AG20443 (cell line): ENCODE results near the gene BMP2.

Source experiments
- DNase-seq: peaks from one replicate; pipeline ENCODE4 v3.0.0; 2012; ENCODE audit warnings: low spot score, mixed read lengths

BMP2 gene

DNA sequence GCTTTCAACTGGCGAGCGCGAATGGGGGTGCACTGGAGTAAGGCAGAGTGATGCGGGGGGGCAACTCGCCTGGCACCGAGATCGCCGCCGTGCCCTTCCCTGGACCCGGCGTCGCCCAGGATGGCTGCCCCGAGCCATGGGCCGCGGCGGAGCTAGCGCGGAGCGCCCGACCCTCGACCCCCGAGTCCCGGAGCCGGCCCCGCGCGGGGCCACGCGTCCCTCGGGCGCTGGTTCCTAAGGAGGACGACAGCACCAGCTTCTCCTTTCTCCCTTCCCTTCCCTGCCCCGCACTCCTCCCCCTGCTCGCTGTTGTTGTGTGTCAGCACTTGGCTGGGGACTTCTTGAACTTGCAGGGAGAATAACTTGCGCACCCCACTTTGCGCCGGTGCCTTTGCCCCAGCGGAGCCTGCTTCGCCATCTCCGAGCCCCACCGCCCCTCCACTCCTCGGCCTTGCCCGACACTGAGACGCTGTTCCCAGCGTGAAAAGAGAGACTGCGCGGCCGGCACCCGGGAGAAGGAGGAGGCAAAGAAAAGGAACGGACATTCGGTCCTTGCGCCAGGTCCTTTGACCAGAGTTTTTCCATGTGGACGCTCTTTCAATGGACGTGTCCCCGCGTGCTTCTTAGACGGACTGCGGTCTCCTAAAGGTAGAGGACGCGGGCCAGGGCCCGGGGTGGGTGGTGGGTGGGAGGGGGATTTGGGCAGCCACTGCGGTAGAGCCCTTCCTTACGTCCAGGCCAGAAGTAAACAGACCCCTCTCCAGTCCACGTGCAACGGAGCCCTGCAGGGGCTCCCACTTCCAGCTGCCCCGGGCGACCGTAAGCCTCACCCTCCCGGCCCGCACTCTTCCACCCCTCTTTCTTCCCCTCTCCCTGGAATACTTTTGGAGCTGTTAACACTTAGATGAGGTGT is 998 bp downstream of the BMP2 start:
- peak; percentile 28 for DNase-seq

DNA sequence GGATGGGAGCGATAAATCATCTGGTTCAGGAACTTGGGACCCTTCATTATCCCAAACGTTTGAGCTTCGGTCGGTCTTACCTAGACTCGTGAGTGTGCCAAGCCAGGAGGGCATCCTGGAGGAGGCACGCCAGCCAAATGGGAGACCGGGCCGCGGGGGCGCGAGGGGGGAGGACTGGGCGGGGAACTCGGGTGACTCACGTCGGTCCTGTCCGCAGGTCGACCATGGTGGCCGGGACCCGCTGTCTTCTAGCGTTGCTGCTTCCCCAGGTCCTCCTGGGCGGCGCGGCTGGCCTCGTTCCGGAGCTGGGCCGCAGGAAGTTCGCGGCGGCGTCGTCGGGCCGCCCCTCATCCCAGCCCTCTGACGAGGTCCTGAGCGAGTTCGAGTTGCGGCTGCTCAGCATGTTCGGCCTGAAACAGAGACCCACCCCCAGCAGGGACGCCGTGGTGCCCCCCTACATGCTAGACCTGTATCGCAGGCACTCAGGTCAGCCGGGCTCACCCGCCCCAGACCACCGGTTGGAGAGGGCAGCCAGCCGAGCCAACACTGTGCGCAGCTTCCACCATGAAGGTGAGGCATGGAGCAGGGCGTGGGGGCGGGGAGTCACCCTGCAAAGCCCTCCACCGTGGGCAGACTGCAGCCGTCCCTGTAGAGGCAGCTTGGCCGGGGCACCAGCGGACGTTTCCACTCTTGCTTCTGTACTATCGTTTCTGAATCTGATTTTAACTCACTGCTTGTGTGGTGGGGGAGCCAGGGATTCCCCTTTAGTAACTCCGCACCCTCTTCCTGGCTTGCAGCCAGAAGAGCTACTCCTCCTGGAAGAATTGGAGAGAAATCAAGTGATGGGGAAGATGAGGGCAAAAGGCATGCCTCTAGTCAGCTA is 2.7 kb downstream of the BMP2 start:
- DNase-seq = peak; percentile 53

DNA sequence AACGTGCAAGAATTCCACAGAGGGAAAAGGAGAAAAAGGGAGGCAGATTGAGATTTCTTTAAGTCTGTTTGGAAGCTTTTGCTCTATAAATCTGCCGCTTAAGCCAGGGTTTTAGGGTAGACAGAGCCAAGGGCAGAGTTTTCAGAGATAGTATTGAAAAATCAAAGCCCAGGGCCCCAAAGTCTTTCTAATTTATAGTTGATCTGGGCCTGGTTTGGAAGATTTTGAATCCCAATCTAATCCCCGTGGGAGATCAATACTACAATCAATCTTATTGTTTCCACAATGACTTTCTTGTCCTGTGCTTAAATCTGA is 3.3 kb downstream of the BMP2 start:
- no peak for DNase-seq

DNA sequence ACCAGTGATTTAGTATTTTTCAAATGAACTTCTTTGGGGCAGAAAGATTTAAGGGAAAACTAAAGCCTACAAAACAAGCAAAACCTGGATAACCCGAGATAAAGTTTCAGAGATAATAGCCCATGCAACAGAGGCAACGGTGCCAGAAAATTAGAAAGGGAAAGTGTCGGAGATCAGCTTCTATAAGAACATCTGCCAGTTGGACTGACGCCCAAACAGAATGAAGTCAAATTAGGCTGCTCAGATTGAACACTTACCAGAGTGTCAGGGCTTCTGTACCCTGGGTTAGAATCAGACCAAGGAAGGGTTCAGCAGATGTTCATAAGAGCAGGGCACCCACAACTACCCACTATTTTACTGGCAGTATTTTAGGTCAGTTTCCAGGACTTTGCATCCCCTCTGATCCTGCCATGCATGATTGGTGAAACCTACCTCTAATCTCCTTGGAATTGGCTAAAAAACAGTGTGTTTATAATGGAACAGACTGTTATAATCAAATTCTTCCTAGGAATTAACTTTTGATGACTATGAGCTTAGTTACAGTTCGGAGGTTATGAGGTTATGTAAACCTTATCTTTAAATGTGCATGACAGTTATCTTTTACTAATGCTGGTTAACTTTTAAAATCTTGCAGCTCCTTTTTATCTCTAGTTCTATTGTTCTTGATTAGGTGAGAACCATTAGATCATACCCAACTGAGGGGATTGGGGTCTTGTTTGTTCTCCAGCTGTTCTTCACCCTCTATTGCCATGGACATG is 13.1 kb downstream of the BMP2 start:
- DNase-seq = no peak

DNA sequence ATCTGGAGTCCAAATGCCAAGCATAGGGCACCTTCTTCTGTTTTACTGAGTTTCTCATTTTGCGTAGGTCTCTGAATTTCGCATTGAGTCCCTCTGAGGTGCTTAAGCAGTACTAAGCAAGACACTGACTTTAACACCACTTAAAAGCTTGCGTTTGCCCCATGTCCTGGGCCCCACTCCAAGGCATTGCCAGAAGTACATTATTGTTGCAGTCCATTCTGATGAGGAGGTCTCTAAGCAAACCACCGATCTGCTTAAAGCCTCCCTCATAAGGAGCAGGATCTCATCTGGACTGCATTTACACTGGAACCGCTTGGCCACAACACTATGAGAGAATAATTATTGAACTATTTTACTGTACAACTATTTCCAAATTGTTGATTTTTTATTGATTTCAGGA is 16.3 kb downstream of the BMP2 start:
- DNase-seq = peak; percentile 24

DNA sequence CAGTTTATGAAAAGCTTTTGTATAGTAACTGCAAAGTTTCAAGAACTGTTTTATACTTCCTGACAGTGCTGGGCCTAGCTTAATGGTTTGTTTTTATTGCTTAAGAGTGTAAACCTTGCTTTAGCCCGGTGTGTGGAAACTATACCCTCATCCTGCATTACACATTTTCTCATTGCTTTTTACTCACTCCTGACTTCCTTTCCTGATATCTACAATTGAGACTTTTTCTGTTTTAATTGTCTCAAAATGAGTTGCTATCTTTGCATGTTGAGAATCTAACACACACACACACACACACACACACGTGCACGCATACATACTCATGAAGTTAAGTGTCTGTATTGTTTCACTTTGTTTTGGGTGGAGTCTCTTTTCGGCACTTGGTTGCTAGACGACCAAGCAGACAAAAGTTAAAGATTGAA is 16.7 kb downstream of the BMP2 start:
- DNase-seq = peak; percentile 37

DNA sequence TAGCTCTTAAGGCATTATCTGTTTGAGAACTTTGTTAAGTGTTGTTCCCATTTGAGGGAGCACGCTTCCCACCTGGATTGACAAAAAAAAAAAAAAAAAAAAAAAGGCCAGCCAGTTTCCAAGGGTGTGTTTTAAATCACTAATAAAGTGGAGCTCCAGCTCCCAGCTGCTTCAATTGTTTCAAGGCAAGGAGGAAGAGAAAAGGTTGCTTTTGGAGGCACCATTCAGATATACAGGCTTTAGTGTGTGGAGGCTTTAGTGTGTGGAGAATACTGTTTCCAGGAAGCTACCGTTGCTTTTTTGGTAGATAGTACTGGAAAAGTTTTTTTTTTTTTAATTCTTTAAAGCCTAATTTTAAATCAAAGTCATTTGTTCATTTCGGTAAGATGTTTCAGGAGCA is 17.3 kb downstream of the BMP2 start:
- DNase-seq = no peak

DNA sequence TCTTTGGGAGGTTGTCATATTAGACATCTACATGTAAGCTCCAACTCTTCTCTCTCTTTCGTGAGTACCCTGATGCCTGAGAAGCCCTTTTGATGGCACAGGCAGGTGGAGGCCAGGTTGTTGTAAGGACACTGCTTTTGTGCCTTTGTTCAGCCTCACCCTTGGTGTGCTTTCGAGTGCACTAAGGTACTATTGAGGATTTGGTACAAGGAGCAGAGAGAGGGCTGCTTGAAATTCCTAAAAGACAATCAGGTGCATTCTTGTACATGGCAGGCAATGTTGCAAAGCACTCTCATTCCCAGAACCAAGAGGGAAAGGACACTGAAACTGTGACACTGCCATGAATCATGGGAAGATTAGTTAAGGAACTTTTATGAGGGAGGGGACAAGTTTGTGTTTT is 19.1 kb downstream of the BMP2 start:
- no peak for DNase-seq

DNA sequence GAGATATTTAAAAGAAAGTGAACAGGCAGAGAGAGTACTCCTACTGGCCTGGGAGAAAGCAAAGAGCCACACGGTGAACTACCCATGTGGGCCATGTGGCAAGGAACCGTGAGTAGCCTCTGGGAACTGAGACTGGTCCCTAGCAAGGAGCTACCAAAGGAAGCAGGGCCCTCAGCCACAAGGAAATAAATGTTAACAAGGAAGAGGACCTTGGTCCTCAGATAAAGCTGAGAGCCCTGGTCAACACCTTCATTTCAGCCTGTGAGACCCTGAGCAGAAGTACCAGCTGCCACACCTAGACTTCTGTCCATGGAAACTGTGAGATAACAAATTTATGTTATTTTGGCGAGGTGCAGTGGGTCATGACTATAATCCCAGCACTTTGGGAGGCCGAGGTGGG is 25.3 kb downstream of the BMP2 start:
- DNase-seq = no peak

DNA sequence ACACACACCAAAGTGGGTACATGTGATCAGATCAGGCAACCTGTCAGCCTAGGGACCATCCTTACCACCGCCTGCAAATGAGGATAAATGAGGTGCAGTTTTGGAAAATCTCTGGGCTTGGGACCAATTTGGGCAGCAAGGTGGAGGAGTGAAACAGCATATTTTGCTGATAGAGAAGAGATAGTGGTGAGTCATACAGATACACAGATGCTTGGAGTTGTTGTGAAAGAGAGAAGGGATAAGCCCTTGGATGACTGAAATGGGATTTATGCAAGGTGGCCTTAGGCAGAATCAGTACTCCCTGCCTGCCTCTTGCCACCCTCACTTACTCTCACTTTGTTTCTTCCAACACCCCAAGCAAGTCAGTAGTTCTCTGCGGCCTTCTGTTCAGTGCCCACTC is 34.7 kb downstream of the BMP2 start:
- no peak for DNase-seq

DNA sequence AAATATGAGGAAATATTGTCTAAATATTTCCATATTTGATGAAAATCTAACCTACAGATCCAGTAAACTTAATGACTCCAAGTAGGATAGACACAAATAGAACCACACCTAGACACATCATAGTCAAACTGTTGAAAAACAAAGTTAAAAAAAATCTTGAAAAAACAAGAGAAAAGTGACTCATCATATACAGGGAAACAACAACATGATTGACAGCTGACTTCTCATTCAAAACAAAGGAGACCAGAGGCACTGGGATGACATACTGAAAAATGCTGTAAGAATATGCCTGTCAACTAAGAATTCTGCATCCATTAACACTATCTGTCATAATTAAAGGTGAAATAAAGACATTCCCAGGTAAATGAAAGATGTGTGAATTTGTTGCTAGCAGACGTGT is 38.8 kb downstream of the BMP2 start:
- DNase-seq = no peak

DNA sequence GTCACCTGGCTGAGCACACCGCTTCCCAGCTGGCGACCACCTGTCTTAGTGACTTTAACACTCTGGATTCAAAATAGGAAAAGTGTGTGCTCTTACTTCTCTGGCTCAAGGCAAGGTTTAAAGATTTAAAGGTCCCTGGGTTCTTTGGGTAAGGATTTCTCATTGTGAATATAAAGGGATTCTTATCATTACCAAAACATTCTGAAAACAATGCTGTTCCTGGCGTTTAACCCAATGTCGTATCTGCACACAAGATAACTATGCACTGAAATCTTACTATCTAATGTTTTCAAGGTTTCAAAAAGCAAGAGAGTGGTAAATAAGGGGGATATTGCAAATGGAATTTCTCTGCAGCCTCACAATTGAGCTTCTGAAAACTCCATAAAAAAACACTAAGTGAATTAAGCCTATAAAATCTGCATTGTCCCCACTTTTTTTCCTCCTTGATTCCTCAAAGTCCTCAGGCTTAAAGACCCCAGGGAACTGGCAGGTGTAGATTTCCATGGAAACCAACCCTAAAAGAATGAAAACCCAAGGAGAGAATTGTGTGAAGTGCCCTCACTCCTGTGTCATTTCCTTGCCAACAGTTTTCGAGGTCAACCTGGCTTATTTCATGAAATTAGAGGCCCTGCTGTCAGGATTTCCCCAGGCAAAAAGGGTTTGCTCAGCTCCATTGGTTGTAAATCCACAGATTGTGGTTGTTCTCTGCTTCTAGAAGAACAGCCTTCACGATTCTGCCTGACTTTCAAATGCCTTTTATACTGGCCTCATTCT is 44.0 kb downstream of the BMP2 start:
- no peak for DNase-seq

DNA sequence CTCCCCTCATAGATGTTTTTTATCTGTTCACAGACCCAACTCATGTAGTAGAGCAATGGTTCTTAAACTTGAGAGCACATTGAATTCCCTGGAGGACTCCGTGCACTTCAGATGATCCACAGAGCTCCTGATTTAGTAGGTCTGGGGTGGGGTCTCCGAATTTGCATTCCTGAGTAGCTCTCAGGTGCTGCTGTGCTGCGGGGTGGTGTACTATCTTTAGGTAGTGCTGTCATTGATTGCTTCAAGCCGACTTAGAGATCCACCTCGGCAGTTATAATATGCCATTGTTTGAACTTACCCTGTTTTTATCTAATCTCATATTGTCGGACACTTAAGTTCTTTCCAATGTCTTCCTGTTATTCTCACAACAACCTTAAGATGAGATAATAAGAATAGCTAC is 45.0 kb downstream of the BMP2 start:
- no peak for DNase-seq

DNA sequence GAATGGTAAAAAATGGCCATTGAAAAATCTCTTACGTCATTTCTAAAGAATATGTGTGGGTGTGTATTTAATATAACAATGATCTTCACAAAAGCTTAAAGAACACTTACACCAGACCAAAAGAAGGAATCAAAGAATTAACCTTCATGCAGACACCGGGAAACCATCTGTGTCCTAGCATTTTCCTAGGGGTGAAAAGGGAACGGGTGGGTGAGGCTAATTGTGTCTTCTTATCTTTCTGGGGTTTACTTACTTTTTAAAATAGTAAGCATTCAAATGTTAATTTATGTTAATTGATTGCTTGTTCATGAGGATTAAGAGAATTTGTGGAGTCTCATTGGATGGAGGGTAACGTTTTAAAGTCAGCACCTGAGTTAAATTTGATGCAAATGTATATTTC is 47.5 kb downstream of the BMP2 start:
- no peak for DNase-seq

DNA sequence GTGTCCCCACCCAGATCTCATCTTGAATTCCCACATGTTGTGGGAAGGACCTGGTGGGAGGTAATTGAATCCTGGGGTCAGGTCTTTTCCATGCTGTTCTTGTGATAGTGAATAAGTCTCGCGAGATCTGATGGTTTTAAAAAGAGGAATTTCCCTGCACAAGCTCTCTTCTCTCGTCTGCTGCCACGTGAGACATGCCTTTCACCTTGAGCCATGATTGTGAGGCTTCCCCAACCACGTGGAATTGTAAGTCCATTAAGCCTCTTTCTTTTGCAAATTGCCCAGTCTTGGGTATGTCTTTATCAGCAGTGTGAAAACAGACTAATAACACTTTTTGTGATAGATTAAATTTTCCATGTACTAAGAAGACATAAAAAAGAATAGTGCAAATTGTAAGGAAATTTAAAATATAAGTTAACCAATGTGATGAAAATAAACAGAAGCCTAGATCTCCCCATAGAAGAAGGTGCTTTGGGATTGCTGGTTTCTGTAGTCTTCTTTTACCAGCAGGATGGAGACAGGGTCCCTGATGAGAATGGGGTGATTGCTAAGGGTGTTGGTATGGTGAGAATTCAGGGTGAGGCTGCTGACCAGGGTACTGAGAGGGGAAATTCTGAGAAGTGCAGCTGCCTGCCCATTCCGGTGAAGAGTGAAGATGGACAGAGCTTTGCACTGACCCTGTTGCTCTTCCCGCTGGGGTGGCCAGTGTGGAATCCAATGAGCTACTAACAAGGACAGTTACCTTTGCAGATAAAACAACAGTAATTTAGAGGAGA is 50.7 kb downstream of the BMP2 start:
- peak; percentile 12 for DNase-seq

DNA sequence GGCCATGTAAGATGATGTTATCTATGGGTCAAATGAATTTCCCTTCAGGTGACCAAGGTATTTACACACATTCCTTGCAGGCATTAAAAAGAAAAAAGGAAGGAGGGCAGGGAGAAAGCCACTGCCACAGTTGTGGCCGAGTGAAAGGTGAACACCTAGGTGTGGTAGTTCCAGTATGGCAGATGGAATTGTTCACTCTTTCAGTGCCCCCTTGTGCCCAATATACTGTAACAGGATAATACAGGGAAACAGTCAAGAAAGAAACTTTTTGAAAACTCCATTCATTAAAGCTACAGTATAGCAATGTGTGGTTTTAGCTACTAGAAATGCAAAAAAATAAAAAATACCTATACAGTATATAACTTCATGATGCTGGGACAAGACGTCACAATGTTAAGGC is 52.1 kb downstream of the BMP2 start:
- no peak for DNase-seq

DNA sequence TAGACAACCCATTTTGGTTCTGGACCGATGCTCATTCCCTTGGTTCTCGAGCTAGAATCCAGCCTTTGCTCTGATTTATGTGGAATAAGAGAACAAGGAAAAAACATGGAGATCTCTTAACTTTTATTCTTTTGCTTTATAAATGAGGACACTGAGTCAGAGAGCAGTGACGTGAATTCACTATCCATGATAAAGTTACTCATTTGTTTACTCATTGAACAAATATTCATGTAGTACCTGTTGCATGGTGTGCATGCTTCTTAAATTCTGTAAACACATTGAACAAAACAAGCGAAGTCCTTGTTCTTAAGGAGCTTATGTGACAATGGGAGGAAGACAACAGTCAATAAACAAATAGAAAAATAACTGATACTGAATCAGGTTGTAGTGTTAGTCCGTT is 56.9 kb downstream of the BMP2 start:
- DNase-seq = no peak

DNA sequence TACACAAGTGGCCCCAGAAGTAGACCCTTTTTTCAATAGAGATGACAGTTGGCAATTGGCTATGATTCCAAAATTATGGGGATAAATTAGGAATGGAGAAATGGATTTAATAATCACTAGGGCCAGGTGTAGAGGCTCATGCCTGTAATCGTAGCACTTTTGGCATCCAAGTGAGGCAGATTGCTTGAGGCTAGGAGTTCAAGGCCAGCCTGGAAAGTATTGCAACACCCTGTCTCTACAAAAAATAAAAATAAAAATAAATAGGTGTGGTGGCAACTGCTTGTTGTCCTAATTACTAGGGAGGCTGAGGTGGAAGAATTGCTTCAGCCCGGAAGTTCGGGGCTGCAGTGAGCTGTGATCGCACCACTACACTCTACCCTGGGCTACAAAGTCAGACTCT is 60.0 kb downstream of the BMP2 start:
- no peak for DNase-seq

DNA sequence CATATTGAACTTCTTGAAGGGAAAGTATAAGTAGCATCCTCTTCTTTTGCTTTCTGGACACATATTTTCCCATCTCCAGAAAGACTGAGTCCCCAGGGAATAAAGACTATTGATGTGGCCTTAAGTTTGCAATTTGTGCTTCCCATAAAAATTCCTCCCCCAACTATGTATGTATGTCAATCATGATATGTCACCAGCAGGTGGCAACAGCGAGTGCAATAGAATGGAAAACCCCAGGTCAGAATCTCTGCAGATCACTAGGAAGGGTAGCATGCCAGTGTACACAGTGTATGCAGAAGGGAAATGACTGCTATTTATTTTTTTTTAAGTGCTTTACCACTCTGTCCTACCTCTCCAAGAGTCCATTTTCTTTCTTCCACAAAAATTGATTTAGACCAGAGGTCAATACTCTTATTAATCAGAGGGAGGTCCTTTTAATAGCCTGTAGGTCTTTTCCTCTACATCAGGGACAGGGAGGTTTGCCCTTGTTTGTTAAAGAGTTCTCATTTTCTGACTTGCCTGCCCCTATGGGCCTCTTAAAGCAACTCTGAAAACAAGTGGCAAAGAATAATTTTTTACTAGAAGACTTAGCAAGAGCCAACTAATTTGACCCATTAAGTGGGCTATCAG is 61.4 kb downstream of the BMP2 start:
- DNase-seq = peak; percentile 63

DNA sequence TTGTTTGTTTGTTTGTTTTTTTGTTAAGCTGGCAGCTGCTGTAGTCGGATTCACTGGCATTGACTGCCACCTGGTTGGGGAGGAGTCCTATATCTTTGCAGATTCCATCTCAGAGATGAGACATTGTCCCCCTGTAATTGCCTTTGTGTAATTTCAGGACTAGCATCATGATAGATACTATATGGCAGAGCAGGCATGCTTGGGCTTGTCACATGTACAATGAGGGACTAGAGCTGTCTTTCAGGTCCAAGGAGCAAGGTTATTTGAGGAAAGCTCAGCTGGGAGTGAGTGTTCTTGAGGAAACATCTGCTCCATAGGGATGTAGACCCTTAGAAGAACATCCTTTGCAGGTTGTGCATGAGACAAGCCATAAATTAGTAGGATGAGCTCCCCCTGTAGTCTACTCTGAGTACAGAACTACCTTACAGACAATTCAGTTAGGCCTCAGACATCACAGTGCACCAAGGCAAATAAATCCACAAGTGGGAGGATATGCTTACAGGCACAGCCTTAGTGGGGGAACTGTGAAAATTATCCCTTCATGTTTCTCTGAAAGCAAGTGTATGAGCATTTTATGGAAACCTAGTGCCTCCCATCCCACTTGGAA is 62.1 kb downstream of the BMP2 start:
- no peak for DNase-seq
